SKM-1 (cell line): ENCODE data around the gene PAK5.

ENCODE experiments used
- DNase-seq: peaks from one replicate; lab custom pipeline; 2025; ENCODE audit not compliant: unreplicated experiment; lab: John Stamatoyannopoulos, UW

Gene PAK5

DNA sequence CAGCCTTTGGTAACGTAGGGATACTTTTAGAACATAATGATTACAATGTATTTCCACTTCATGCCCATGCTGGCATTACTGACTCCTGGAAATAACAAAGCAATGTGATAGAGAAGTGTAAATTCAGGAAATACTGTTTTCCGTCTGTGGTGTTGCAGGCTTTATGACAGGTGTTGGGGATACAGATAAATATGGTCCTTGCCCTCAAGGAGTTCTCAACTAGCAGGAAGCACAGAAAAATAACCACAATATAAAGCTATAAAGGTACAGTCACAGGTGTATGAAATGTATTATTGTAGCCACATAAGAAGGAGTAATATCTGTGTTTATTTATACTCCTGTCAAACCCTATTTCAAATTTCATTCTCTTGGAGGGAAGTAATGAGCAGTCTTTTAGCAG lies 337.4 kb downstream of the PAK5 start:
- no peak for DNase-seq

- no peak for DNase-seq
These were observed 338.8 kb downstream of the PAK5 start for GRCh38 chr20:9500121-9500520.

DNA sequence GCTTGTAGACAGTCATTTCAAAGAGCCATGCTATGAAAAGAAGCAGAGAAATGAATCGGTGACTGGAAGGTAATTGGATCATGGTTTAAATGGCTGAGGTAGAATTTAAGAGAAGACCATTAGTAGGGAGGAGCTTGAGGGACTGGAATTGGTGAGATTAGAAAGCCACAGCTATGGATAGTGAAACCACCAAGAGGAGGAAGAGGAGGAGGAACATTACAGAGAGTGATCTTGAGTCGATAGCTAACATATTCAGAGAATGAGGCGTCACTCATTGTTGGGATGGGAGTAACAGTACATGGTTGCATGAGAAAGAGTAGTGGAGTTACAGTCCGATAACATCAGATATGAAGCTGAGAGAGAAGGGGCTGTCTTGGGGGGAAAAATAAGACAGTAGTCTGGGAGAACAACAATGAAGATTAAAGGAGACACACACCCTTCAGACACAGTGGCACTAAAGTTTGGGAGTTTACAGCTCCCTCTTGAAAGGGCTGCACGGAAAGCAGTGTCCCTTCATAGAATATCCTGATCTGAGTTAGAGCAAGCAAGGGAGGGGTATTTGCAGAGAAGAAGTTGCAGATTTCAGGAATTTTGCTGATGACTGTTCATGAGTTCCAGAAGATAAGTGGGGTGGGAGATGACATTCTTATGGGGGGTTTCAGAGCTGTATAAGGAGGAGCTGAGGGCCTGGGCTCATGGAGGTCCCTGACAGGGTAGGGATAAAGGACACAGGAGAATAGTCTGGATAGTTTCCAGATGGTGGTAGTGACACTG lies 339.6 kb downstream of the PAK5 start:
- no peak for DNase-seq

- DNase-seq, result no peak
These were observed 340.6 kb downstream of the PAK5 start for GRCh38 chr20:9498322-9498721.

GRCh38 chr20:9496155-9496554 lies 342.7 kb downstream of the PAK5 start:
- no peak for DNase-seq

DNA sequence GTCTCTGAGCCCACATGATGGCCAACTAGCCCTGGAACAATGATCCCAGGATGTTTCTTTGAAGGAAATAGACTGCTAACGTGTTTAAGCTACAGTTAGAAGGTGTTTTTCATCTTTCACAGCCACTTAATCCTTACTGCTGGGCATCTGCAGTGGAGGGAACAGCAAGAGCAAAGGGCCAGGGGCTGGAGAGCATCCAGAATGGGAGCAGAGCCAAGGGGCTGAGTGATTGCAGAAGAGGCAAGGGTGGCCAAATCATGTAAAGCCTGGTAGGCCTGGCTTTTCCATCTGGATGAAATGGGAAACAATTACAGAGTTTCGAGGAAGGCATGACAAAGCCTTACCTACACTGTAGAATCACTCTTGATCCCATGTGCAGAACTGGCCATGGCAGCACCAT lies 343.2 kb downstream of the PAK5 start:
- DNase-seq, result no peak

- DNase-seq, result no peak
These were observed 345.1 kb downstream of the PAK5 start for GRCh38 chr20:9493803-9494202.

DNA sequence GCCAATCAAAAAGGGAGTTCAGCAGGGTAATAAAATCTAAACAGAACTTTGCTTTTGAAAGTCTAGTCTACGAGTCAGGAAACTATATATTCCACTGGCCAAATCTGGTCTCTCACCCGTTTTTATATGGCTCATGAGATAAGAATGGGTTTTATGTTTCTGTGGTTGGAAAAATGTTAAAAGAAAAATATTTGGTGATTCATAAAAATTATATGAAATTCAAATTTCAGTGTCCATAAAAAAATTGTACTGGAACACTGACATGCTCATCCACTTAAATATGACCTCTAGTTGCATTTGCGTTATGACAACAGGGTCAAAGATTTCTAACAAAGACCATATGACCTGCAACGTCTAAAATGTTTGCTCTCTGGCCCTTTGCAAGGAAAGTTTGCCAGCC lies 346.8 kb downstream of the PAK5 start:
- no peak for DNase-seq

- no peak for DNase-seq
These were observed 347.6 kb downstream of the PAK5 start for GRCh38 chr20:9491324-9491723.

DNA sequence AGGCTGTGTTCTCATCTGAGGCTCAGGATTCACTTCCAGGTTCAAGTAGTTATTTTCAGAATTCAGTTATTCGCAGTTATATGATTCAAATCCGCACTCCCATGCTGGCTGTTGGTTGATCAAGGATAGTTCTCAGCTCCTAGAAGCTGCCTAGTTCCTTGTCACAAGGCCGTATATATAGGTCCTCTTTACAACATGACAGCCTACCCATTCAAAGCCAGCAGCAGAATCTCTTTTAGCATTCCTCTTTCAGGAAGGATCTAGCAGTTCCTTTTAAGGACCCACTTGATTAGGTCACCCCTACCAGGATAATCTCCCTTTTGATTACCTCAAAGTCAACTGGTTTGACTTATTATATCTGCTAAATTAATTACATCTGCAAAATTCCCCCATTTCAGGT lies 348.2 kb downstream of the PAK5 start:
- no peak for DNase-seq

DNA sequence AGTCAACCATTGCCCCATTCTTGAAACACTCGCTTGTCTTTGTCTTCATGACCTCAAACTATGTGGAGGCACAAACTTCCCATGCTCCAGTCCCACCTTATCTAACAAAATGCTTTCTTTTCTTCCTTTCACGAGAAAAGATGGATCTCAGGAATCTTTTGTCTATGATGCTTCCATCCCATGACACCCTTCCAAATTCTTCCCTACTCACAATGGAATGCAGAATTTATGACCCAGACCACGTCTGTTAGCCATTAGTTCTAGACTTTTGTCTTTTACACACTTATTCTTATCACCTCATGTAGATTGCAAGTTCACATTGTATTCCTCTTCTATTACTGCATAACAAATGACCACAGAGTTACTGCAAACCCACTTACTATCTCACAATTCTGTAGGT lies 348.7 kb downstream of the PAK5 start:
- no peak for DNase-seq

- no peak for DNase-seq
These were observed 350.8 kb downstream of the PAK5 start for GRCh38 chr20:9488063-9488462.
